ENCODE measurements around the gene RAB6B.
"Not testable (repeated sequence)": the region's sequence is repeated elsewhere in the genome, so short reads cannot be mapped to it uniquely, and the experiment has no call there.

Gene RAB6B

DNA sequence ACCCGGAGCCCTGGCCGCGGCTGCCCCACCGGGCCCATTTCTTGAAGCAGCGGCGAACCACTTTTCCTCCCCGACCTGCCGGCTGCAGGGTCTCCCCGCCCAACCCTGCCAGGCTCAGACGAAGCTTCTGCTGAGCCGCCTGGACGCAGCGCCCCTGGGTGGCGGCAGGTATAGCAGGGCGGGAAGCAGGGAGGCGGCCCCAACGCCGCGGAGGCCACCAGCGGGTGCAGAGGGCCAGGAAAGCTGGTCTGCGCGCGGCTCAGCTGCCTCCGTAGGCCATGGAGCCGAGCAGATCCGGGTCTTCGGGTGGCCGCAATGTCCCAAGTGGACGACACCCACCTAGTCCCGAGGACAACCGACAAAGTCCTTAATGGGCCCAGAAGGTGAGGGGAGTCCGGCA, 111.9 kb downstream of the RAB6B start:
- no peak overlapping the region for H3K4me3 ChIP-seq (ENCODE audit: low read length)
- TF ChIP-seq, protein P1, sequence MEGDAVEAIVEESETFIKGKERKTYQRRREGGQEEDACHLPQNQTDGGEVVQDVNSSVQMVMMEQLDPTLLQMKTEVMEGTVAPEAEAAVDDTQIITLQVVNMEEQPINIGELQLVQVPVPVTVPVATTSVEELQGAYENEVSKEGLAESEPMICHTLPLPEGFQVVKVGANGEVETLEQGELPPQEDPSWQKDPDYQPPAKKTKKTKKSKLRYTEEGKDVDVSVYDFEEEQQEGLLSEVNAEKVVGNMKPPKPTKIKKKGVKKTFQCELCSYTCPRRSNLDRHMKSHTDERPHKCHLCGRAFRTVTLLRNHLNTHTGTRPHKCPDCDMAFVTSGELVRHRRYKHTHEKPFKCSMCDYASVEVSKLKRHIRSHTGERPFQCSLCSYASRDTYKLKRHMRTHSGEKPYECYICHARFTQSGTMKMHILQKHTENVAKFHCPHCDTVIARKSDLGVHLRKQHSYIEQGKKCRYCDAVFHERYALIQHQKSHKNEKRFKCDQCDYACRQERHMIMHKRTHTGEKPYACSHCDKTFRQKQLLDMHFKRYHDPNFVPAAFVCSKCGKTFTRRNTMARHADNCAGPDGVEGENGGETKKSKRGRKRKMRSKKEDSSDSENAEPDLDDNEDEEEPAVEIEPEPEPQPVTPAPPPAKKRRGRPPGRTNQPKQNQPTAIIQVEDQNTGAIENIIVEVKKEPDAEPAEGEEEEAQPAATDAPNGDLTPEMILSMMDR (conservative IDR thresholded peaks at IDR 0.05; ENCODE audit: low read length), result no peak

DNA sequence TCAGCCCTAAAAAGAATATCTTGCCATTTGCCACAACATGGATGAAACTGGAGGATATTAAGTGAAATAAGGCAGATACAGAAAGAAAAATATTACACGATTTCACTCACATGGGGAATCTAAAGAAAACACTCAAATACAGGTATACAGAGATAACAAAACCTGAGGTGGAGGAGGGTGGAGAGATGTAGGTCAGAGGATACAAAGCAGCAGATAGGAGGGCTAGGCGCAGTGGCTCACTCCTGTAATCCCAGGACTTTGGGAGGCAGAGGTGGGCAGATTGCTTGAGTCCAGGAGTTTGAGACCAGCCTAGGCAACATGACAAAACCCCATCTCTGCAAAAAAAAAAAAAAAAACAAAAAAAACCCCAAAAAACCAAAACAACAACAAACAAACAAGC, 113.2 kb downstream of the RAB6B start:
- TF ChIP-seq, protein P1 (conservative IDR thresholded peaks at IDR 0.05; ENCODE audit: low read length), result no peak
- no peak for DNase-seq (ENCODE audit: low read depth)
- H3K4me3 ChIP-seq (ENCODE audit: low read length), result no peak overlapping the region

More for the DNA sequence above, 111.9 kb downstream of the RAB6B start:
- DNase-seq (ENCODE audit: low read depth), result no peak

DNA sequence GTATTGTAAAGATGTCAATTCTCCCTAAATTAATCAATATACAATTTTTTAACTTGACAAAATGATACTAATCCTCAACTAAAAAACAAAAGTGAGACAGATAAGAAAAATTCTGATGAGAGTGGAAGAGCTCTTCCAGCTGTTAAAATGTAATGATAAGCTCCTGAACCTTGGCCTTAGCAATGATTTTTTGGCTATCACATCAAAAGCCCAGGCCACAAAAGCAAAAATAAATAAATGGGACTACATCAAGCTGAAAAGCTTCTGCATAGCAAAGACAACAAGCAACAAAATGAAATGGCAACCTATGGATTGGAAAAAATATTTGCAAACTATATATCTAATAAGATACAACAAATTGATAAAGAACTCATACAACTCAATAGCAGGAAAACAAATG, 114.1 kb downstream of the RAB6B start:
- H3K4me3 ChIP-seq (ENCODE audit: low read length), result no peak overlapping the region
- DNase-seq (ENCODE audit: low read depth), result no peak
- TF ChIP-seq, protein P1 (conservative IDR thresholded peaks at IDR 0.05; ENCODE audit: low read length), result no peak

DNA sequence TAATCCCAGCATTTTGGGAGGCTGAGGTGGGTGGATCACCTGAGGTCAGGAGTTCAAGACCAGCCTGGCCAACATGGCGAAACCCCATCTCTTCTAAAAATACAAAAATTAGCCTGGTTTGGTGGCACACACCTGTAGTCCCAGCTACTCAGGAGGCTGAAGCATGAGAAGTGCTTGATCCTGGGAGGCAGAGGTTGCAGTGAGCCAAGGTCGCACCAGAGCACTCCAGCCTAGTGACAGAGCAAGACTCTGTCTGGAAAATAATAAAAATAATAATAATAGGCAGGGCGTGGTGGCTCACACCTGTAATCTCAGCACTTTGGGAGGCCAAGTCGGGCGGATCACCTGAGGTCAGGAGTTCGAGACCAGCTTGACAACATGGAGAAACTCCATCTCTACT, 114.9 kb downstream of the RAB6B start:
- not testable (repeated sequence) for H3K4me3 ChIP-seq (ENCODE audit: low read length)

DNA sequence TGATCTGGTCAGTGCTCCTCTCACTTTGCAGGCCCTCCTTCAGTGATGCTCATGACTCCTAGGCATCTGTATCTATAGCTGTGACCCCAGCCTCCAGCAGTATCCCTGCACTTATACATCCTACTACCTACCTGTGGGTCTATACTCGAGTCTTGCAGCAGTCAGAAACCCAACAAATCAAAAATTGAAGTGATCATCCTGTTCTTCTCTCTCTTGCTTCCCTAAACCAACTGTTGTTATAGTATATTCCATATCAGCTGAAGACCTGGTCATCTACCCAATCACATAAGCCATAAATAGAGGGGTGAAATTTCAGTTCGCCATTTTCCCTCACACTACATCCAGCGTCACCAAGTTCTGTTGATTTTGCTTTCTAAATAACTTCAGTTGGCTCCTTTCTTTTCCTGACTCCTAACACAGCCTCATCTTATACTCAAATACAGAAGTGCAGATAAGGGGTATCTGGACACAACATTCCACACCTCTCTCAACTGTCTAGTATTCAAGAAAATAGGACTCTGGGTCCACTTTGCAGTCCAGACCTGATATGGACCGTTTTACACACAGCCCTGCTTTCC, 116.0 kb downstream of the RAB6B start:
- TF ChIP-seq, protein P1 (conservative IDR thresholded peaks at IDR 0.05; ENCODE audit: low read length), result no peak

More for the DNA sequence above, 114.9 kb downstream of the RAB6B start:
- not testable (repeated sequence) for DNase-seq (ENCODE audit: low read depth)

DNA sequence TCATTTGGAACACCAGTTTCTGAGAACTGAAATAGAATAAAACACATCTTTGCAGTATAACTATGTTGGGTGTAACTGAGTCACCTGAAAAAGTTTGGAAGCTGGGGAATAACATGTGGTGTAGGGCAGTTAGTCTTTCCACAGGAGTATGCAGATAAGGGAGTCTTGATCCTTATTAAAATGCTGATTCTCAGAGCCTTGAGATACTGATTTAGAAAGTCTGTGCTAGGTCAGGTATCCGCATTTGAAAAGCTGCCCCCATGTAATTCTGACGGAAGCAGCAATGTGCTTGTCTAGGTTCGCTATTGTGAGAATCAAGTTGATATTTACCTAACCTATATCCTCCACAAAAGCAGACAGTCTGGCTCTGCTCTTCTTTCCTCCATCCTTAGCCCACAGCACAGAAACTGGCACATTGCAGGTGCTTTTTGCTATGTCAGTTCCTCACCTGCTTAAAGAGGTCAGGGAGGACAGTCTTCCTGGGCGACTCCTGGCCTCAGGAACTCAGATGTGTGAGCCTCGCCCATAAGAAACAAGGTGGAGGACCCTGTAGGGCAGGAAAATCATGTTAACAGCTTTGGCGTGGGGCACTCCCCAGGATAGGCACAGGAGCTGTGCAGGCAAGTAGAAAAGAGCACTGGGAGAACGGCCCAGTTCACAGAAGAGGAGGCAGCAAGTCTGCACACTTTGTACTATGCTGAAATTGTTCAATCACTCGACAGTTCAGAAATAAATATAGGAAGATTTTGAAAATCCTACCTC, 117.7 kb downstream of the RAB6B start:
- no peak overlapping the region for H3K4me3 ChIP-seq (ENCODE audit: low read length)
- DNase-seq (ENCODE audit: low read depth), result no peak
- TF ChIP-seq, protein P1 (conservative IDR thresholded peaks at IDR 0.05; ENCODE audit: low read length), result no peak

More for the DNA sequence above, 116.0 kb downstream of the RAB6B start:
- H3K4me3 ChIP-seq (ENCODE audit: low read length), result no peak overlapping the region
- DNase-seq (ENCODE audit: low read depth), result no peak

DNA sequence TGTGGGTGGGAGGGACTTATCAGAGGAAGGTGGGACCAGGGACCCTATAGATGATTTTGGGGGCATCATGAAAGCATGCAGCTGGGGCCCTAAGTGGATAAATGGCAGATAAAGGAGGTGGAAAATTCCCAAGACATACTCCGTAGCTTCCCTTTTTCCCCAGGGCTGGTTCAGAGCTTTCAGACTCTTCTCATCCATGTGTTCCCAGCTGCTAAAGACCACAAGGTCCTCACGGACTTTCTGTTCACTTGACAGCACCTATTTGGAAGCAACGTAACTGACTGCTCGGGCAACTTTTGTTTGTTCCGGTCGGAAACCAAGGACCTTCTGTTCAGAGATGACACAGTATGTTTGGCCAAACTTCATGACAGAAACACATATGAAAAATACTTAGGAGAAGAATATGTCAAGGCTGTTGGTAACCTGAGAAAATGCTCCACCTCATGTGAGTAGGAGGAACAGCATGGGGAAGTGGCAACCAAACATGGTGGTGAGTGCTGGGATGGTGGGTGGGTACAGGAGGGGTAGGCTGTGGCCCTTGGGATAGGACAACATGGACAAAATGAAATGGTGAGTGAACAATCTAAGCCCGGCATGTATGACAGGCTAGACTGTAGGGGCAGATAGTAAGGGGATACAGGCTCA, 118.8 kb downstream of the RAB6B start:
- no peak overlapping the region for H3K4me3 ChIP-seq (ENCODE audit: low read length)
- no peak for DNase-seq (ENCODE audit: low read depth)
- TF ChIP-seq, protein P1 (conservative IDR thresholded peaks at IDR 0.05; ENCODE audit: low read length), result no peak

Data from AG10803 (cell line).